HEK293T (cell line): ENCODE results near the gene C3orf70.

Source experiments
- FOXM1 ChIP-seq: fragments of 450-650 bp; IDR thresholded peaks from 2 replicates; pipeline ENCODE4 v1.6.1; 2017; ENCODE audit warnings: mild to moderate bottlenecking, borderline replicate concordance
- SUZ12 ChIP-seq: fragments of 450-650 bp; IDR thresholded peaks from 2 replicates; pipeline ENCODE4 v1.6.1; 2016; ENCODE audit warnings: mild to moderate bottlenecking
- TF ChIP-seq, protein P1 (sequence below): fragments of 450-650 bp; IDR thresholded peaks from 2 replicates; pipeline ENCODE4 v1.6.1; 2016

DNA sequence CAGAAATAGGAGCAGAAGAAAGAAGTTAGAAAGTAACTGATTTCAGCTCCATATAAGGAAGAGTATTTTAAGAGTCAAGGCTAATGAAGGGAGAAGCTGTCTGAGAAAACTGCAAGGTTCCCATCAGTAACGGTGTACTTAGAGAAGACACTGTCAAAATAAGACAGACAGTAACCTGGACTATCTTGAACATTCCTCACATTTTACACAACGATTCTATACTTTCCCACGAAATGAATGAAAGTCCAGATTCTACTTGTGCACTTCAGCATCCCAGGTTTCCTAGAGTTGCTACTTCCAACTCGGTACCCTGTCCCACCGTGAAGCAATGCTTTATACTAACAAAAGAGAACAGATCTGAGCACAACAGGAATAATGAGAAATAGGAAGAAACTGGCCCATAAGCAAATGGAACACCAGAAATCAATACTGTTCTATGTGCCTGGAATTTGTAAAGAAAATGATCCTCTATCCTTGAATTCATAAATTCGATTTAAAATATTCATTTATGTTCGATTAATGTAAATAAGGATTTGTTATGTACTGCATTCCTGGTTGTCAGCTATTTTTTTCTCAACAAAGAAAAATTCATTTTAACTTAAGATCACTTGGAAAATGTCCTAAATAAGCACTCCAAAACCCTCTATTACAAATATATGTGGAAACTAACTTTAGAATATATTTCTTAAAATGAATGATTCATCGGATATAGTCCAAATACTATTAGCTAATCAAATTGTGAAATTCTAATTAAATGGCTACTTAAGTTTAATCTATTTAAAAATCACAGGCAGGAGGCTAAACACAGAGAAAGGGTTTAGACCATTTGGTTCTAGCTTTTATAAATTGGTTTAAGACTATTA, 1.5 kb downstream of the C3orf70 start:
- TF ChIP-seq, protein P1, sequence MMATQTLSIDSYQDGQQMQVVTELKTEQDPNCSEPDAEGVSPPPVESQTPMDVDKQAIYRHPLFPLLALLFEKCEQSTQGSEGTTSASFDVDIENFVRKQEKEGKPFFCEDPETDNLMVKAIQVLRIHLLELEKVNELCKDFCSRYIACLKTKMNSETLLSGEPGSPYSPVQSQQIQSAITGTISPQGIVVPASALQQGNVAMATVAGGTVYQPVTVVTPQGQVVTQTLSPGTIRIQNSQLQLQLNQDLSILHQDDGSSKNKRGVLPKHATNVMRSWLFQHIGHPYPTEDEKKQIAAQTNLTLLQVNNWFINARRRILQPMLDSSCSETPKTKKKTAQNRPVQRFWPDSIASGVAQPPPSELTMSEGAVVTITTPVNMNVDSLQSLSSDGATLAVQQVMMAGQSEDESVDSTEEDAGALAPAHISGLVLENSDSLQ: no peak
- no peak for TF ChIP-seq SUZ12
- TF ChIP-seq FOXM1: no peak
